GM23248 (cell line): ENCODE data around the gene SMTNL1. TPM values are rescaled to one million over a fixed set of nuclear protein-coding genes. Genes with fewer than 3 reads are reported as not detected.
A peak's percentile ranks its signal among the peaks of the same experiment; 100 is the strongest.

ENCODE experiments used
- DNase-seq: peaks from one replicate; pipeline ENCODE4 v3.0.0-alpha.2; 2015
- H2AFZ ChIP-seq: fragments of 200-600 bp; sonication (generic); 2 replicates; pipeline ENCODE4 v1.6.1; 2016; ENCODE audit warnings: antibody characterized with exemption
- H3F3A ChIP-seq: fragments of 200-600 bp; sonication (generic); 2 replicates; pipeline ENCODE4 v1.6.1; 2016; ENCODE audit warnings: mild to moderate bottlenecking, antibody characterized with exemption, mixed run types; ENCODE audit not compliant: insufficient read depth
- H3K27ac ChIP-seq: fragments of 200-600 bp; sonication (generic); 2 replicates; pipeline ENCODE4 v1.5.1; 2016; ENCODE audit warnings: mild to moderate bottlenecking
- H3K27me3 ChIP-seq: fragments of 200-600 bp; sonication (generic); replicated peaks from 2 replicates; pipeline ENCODE4 v1.6.1; 2016; ENCODE audit warnings: mild to moderate bottlenecking; ENCODE audit not compliant: insufficient read depth
- H3K36me3 ChIP-seq: fragments of 200-600 bp; sonication (generic); 2 replicates; pipeline ENCODE4 v1.6.1; 2016; ENCODE audit warnings: low read depth, mild to moderate bottlenecking
- H3K4me1 ChIP-seq: fragments of 200-600 bp; sonication (generic); 2 replicates; pipeline ENCODE4 v1.6.1; 2016; ENCODE audit warnings: mild to moderate bottlenecking; ENCODE audit not compliant: insufficient read depth
- H3K4me2 ChIP-seq: fragments of 200-600 bp; sonication (generic); one replicate; pipeline ENCODE4 v1.6.1; 2016; ENCODE audit warnings: mild to moderate bottlenecking; ENCODE audit not compliant: unreplicated experiment
- H3K4me3 ChIP-seq: fragments of 200-600 bp; sonication (generic); 2 replicates; pipeline ENCODE4 v1.5.1; 2016; ENCODE audit warnings: mild to moderate bottlenecking
- H3K79me2 ChIP-seq: fragments of 200-600 bp; sonication (generic); 2 replicates; pipeline ENCODE4 v1.6.1; 2016; ENCODE audit warnings: mild to moderate bottlenecking; ENCODE audit not compliant: insufficient read depth
- H3K9ac ChIP-seq: fragments of 200-600 bp; sonication (generic); 2 replicates; pipeline ENCODE4 v1.6.1; 2016; ENCODE audit warnings: mild to moderate bottlenecking
- H3K9me2 ChIP-seq: fragments of 200-600 bp; sonication (generic); 2 replicates; pipeline ENCODE4 v1.6.1; 2016; ENCODE audit warnings: mixed run types, mild to moderate bottlenecking, moderate library complexity; ENCODE audit not compliant: insufficient read depth
- H3K9me3 ChIP-seq: fragments of 200-600 bp; sonication (generic); one replicate; pipeline ENCODE4 v1.6.1; 2017; ENCODE audit warnings: low read depth
- H4K20me1 ChIP-seq: fragments of 200-600 bp; sonication (generic); 2 replicates; pipeline ENCODE4 v1.6.0; 2016; ENCODE audit not compliant: insufficient read depth
- EZH2 ChIP-seq: fragments of 200-600 bp; sonication (generic); IDR thresholded peaks from 2 replicates; pipeline ENCODE4 v1.6.1; 2018; ENCODE audit warnings: antibody characterized with exemption, mild to moderate bottlenecking; ENCODE audit not compliant: insufficient read depth, poor library complexity, severe bottlenecking
- EZH2phosphoT487 ChIP-seq: fragments of 200-600 bp; sonication (generic); IDR thresholded peaks from 2 replicates; pipeline ENCODE4 v1.6.1; 2018; ENCODE audit warnings: antibody characterized with exemption, moderate library complexity, mild to moderate bottlenecking, low read depth; ENCODE audit not compliant: insufficient read depth
- WGBS, 2 experiments: methylation state at CpG; one replicate each; pipeline ENCODE4 v1.1.6; 2015 to 2017; ENCODE audit warnings: low lambda C conversion rate in 2 of 2, low coverage in 1 of 2; ENCODE audit errors: missing lambda C conversion rate in 2 of 2; 5-methylcytosine and 5-hydroxymethylcytosine counted together
- in situ Hi-C: fragments of 300-500 bp; cut with MboI; formaldehyde crosslinking; loops from 2 replicates; pipeline ENCODE4 v1.15.0; 2020
- polyA plus RNA-seq: library from polyadenylated mRNA; unstranded; fragments of >200 nt; fragmentation: Nextera tagmentation; extraction: Ambion mirVana; gene quantifications from 2 replicates; pipeline ENCODE4 v1.2.1, GENCODE V29; 2016
- total RNA-seq: library from RNA; depleted of rRNA; stranded (reverse); fragments of >200 nt; shearing (Covaris generic); gene quantifications from 2 replicates; pipeline ENCODE4 v1.2.3, GENCODE V29; 2014

Gene SMTNL1
- total and polyA plus RNA-seq, 2 experiments from 2014 or later = not detected

GRCh38 chr11:57521116-57521515, 16.3 kb upstream of the SMTNL1 start:
- no peaks in the 10 kb centered on the region for H3K27me3 ChIP-seq
- H3K36me3 ChIP-seq = no peaks in the 10 kb centered on the region
- no peaks in the 10 kb centered on the region for H3F3A ChIP-seq
- DNase-seq = no peak
- H3K4me1 ChIP-seq = peaks cover 1% of the 10 kb centered on the region; the same call in 1 of the 2 replicates
- no peak for TF ChIP-seq EZH2phosphoT487
- TF ChIP-seq EZH2 = no peak
- H3K27ac ChIP-seq = no peak overlapping the region
- H3K79me2 ChIP-seq = no peaks in the 10 kb centered on the region
- H3K4me3 ChIP-seq = no peak overlapping the region
- no peaks in the 10 kb centered on the region for H3K9me2 ChIP-seq
- no peaks in the 10 kb centered on the region for H3K9me3 ChIP-seq
- 92 to 98% methylated on average over 2 of the region's 2 CpGs for WGBS, 2 experiments
- in situ Hi-C loops = loop anchor here (10.0 kb wide), 1 partner anchor 66 kb away; no protein-coding TSS in a partner anchor
- H3K9ac ChIP-seq = no peak overlapping the region
- H4K20me1 ChIP-seq = no peaks in the 10 kb centered on the region
- H3K4me2 ChIP-seq = no peak overlapping the region
- no peak overlapping the region for H2AFZ ChIP-seq

- no peak overlapping the region for H3K27ac ChIP-seq
- in situ Hi-C loops = loop anchor here (10.0 kb wide), 1 partner anchor 69 kb away; no protein-coding TSS in a partner anchor
- no peaks in the 10 kb centered on the region for H3K27me3 ChIP-seq
- H3K79me2 ChIP-seq = no peaks in the 10 kb centered on the region
- H4K20me1 ChIP-seq = no peaks in the 10 kb centered on the region
- no peak overlapping the region for H3K4me3 ChIP-seq
- no peak overlapping the region for H3K4me2 ChIP-seq
- H3K9ac ChIP-seq = no peak overlapping the region
- TF ChIP-seq EZH2phosphoT487 (no peak), EZH2 (no peak)
- H2AFZ ChIP-seq = no peak overlapping the region
- H3K9me2 ChIP-seq = no peaks in the 10 kb centered on the region
- no peaks in the 10 kb centered on the region for H3K36me3 ChIP-seq
- 78 to 79% methylated on average over 4 of the region's 4 CpGs for WGBS, 2 experiments
- H3K4me1 ChIP-seq = no peaks in the 10 kb centered on the region
- DNase-seq = no peak
- H3F3A ChIP-seq = no peaks in the 10 kb centered on the region
- H3K9me3 ChIP-seq = no peaks in the 10 kb centered on the region
These were observed 14.0 kb upstream of the SMTNL1 start for GRCh38 chr11:57523419-57523818.

GRCh38 chr11:57527056-57527631, 10.3 kb upstream of the SMTNL1 start:
- Histone ChIP-seq H2AFZ (no peak overlapping the region), H3K27ac (no peak overlapping the region), H3K9me2 (no peaks in the 10 kb centered on the region), H3F3A (no peaks in the 10 kb centered on the region), H3K9me3 (no peaks in the 10 kb centered on the region), H3K9ac (no peak overlapping the region), H3K4me3 (no peak overlapping the region), H3K4me2 (no peak overlapping the region), H4K20me1 (no peaks in the 10 kb centered on the region), H3K79me2 (peaks cover 21% of the 10 kb centered on the region), H3K27me3 (no peaks in the 10 kb centered on the region), H3K36me3 (no peaks in the 10 kb centered on the region), H3K4me1 (0 out of 2 replicates have a peak, but pooled peaks cover 5% of the 10 kb centered on the region)
- TF ChIP-seq EZH2 (no peak), EZH2phosphoT487 (no peak)
- peak; percentile 66 for DNase-seq
- in situ Hi-C loops = loop anchor here (10.0 kb wide), 1 partner anchor 72 kb away; no protein-coding TSS in a partner anchor
- WGBS, 2 experiments = 21 to 22% methylated on average over 7 of the region's 7 CpGs

- no peak overlapping the region for H3K4me3 ChIP-seq
- in situ Hi-C loops = loop anchor here (10.0 kb wide), 1 partner anchor 74 kb away; no protein-coding TSS in a partner anchor
- no peak for DNase-seq
- H2AFZ ChIP-seq = no peak overlapping the region
- H3K4me2 ChIP-seq = no peak overlapping the region
- TF ChIP-seq EZH2phosphoT487 (no peak), EZH2 (no peak)
- H3F3A ChIP-seq = no peaks in the 10 kb centered on the region
- H3K9ac ChIP-seq = no peak overlapping the region
- H3K27ac ChIP-seq = no peak overlapping the region
- H3K4me1 ChIP-seq = 0 out of 2 replicates have a peak, but pooled peaks cover 5% of the 10 kb centered on the region
- no peaks in the 10 kb centered on the region for H3K27me3 ChIP-seq
- H3K79me2 ChIP-seq = peaks cover 21% of the 10 kb centered on the region
- no peaks in the 10 kb centered on the region for H3K9me2 ChIP-seq
- no peaks in the 10 kb centered on the region for H3K9me3 ChIP-seq
- H3K36me3 ChIP-seq = no peaks in the 10 kb centered on the region
- H4K20me1 ChIP-seq = no peaks in the 10 kb centered on the region
These were observed 8.4 kb upstream of the SMTNL1 start for GRCh38 chr11:57529012-57529411.

- 2 to 4% methylated on average over 17 of the region's 17 CpGs for WGBS, 2 experiments
- Histone ChIP-seq H3K4me1 (0 out of 2 replicates have a peak, but pooled peaks cover 5% of the 10 kb centered on the region), H3K9me3 (no peaks in the 10 kb centered on the region), H3K36me3 (no peaks in the 10 kb centered on the region), H3K27ac (peak overlapping the region; percentile 19; the same call in 1 of the 2 replicates), H3F3A (no peaks in the 10 kb centered on the region), H3K27me3 (no peaks in the 10 kb centered on the region), H3K4me3 (peak overlapping the region; percentile 90), H4K20me1 (no peaks in the 10 kb centered on the region), H3K79me2 (peaks cover 21% of the 10 kb centered on the region), H3K9ac (peak overlapping the region; percentile 81), H3K4me2 (peak overlapping the region; percentile 85), H2AFZ (peak overlapping the region; percentile 97), H3K9me2 (no peaks in the 10 kb centered on the region)
- in situ Hi-C loops = no loop called here
- TF ChIP-seq EZH2phosphoT487 = no peak
- no peak for TF ChIP-seq EZH2
- no peak for DNase-seq
These were observed 7.2 kb upstream of the SMTNL1 start for GRCh38 chr11:57530215-57530595.
